Measurements from ENCODE around the gene ARHGAP44. TPM values are rescaled to one million over a fixed set of nuclear protein-coding genes. Genes with fewer than 3 reads are reported as not detected.

Gene ARHGAP44
- total and polyA plus RNA-seq, 2 of the 8 experiments (the other 6 are each of a cell fraction or from before 2014, with no cell fraction given), result 6.2 to 22.2 TPM

DNA sequence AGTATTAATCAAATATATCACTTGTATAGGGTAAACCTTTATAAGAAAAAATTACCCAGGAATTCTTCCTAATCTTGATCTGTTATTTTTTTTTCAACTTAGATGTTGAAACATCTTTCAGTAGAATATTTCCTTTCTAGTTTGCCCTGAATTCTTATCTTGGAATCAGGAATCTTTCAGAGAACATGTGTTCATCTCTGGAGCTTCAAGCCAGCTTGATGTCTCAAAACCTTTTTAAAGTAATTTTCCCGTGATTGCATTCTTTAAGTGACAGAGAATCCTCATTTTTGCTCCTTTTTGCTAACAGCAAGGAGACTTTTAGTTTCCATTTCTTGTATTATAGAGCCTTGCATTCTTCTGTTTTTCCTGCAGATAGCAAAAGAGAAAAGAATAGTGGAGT, 137.7 kb downstream of the ARHGAP44 start:
- FAIRE-seq (no peak), DNase-seq (ENCODE audit: low read depth in 1 of 2, low spot score in 2 of 2) (no peak)
- no peak overlapping the region for H2BK15ac ChIP-seq (ENCODE audit: low read length)
- ChIA-PET CTCF (ENCODE audit: partially characterized antibody) (interaction anchor here (1.5 to 3.2 kb wide), 2 partner anchors 9 to 75 kb away, joined by 4 to 11 read pairs; no protein-coding TSS in a partner anchor), POLR2A (ENCODE audit: partially characterized antibody) (interaction anchor here (0.6 kb wide), 1 partner anchor 47 kb away, joined by 3 read pairs; no protein-coding TSS in a partner anchor)
- H2AK5ac ChIP-seq (ENCODE audit: low read depth, low read length), result no peak overlapping the region
- no peaks in the 10 kb centered on the region for H3K9me3 ChIP-seq (ENCODE audit: insufficient read depth in 2 of 2, low read depth in 1 of 2, low read length in 1 of 2)
- no peaks in the 10 kb centered on the region for H3K27me3 ChIP-seq (replicated peaks in 1 of 4; ENCODE audit: control insufficient read depth in 3 of 4, extremely low read depth in 1 of 4, insufficient read depth in 3 of 4, low read length in 3 of 4)
- no peaks in the 10 kb centered on the region for H3K4me1 ChIP-seq (replicated peaks in 1 of 4; ENCODE audit: control insufficient read depth in 3 of 4, insufficient read depth in 4 of 4, low read length in 3 of 4)
- no peak overlapping the region for H2BK20ac ChIP-seq (ENCODE audit: low read length)
- no peaks in the 10 kb centered on the region for H3K79me1 ChIP-seq (ENCODE audit: low read depth, low read length)
- no peaks in the 10 kb centered on the region for H4K20me1 ChIP-seq (replicated peaks in 1 of 2; ENCODE audit: control insufficient read depth in 1 of 2, insufficient read depth in 2 of 2, low read length in 2 of 2)
- no peak overlapping the region for H3K9ac ChIP-seq (replicated peaks in 1 of 4; ENCODE audit: extremely low read depth in 1 of 4, low read depth in 3 of 4, low read length in 3 of 4)
- H2BK120ac ChIP-seq (replicated peaks; ENCODE audit: low read depth, low read length), result no peak overlapping the region
- no peak overlapping the region for H3K56ac ChIP-seq (replicated peaks; ENCODE audit: insufficient read length, low read depth, low read length)
- TF ChIP-seq CHD1 (IDR thresholded peaks at IDR 0.05; ENCODE audit: low read depth, low read length), result no peak
- TF ChIP-seq ZNF274 (IDR thresholded peaks at IDR 0.05; ENCODE audit: borderline replicate concordance, extremely low read depth, low read length), result no peak
- no peak for TF ChIP-seq FOSL1 (IDR thresholded peaks at IDR 0.05; ENCODE audit: insufficient read depth, low read depth, low read length)
- no peak for TF ChIP-seq BRCA1 (IDR thresholded peaks at IDR 0.05; ENCODE audit: low read depth, low read length)
- TF ChIP-seq JUND (IDR thresholded peaks at IDR 0.05; ENCODE audit: low read length), result no peak
- no peak for TF ChIP-seq MAFK (IDR thresholded peaks at IDR 0.05; ENCODE audit: low read depth, low read length)
- TF ChIP-seq HDAC2 (IDR thresholded peaks at IDR 0.05; ENCODE audit: borderline replicate concordance in 1 of 2, low read depth in 2 of 2, low read length in 2 of 2), result no peak
- TF ChIP-seq TAF1 (IDR thresholded peaks at IDR 0.05; ENCODE audit: low read depth, low read length), result no peak
- TF ChIP-seq GTF2F1 (IDR thresholded peaks at IDR 0.05; ENCODE audit: borderline replicate concordance, low read depth, low read length), result no peak
- TF ChIP-seq, protein P1, sequence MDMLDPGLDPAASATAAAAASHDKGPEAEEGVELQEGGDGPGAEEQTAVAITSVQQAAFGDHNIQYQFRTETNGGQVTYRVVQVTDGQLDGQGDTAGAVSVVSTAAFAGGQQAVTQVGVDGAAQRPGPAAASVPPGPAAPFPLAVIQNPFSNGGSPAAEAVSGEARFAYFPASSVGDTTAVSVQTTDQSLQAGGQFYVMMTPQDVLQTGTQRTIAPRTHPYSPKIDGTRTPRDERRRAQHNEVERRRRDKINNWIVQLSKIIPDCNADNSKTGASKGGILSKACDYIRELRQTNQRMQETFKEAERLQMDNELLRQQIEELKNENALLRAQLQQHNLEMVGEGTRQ (IDR thresholded peaks at IDR 0.05; ENCODE audit: low read length), result no peak
- no peak for TF ChIP-seq EZH2 (IDR thresholded peaks at IDR 0.05; ENCODE audit: low read depth, low read length, severe bottlenecking)
- TF ChIP-seq SRF (IDR thresholded peaks at IDR 0.05; ENCODE audit: low read depth, low read length), result no peak
- H3K4ac ChIP-seq (replicated peaks; ENCODE audit: insufficient read length, low read depth, low read length), result no peak overlapping the region
- no peak overlapping the region for H2BK5ac ChIP-seq (ENCODE audit: low read depth, low read length)
- no peak overlapping the region for H3K14ac ChIP-seq (ENCODE audit: insufficient read length)
- H3K23me2 ChIP-seq (ENCODE audit: low read depth, low read length), result no peaks in the 10 kb centered on the region
- peaks cover 0 to 2% (median 0%) of the 10 kb centered on the region in 4 experiments; a peak in 3 of 8 replicates for H3K36me3 ChIP-seq (ENCODE audit: control insufficient read depth in 2 of 4, insufficient read depth in 4 of 4, low read length in 3 of 4)
- H4K8ac ChIP-seq (ENCODE audit: extremely low read depth, insufficient read depth, low read length), result no peak overlapping the region
- H2BK12ac ChIP-seq (ENCODE audit: low read depth, low read length), result no peak overlapping the region
- H3K4me3 ChIP-seq (ENCODE audit: extremely low read depth in 1 of 4, insufficient read depth in 2 of 4, low read depth in 3 of 4, low read length in 4 of 4), result no peak overlapping the region
- H2AFZ ChIP-seq (ENCODE audit: low read length), result no peak overlapping the region
- no peak overlapping the region for H3K18ac ChIP-seq (ENCODE audit: extremely low read depth, low read length)
- no peak overlapping the region for H4K91ac ChIP-seq (replicated peaks; ENCODE audit: insufficient read length, low read length)
- no peak overlapping the region for H3K4me2 ChIP-seq (ENCODE audit: insufficient read depth in 1 of 2, low read depth in 2 of 2, low read length in 2 of 2)
- no peak overlapping the region for H4K5ac ChIP-seq (ENCODE audit: insufficient read length, low read depth, low read length)
- H3K79me2 ChIP-seq (ENCODE audit: control insufficient read depth in 1 of 2, insufficient read depth in 2 of 2, low read length in 2 of 2), result no peaks in the 10 kb centered on the region
- WGBS, 2 experiments (ENCODE audit: extremely low coverage in 1 of 2, insufficient coverage in 1 of 2, insufficient read length in 1 of 2, insufficient replicate concordance in 2 of 2, low coverage in 1 of 2, low lambda C conversion rate in 2 of 2, missing lambda C conversion rate in 1 of 2), result 89% methylated on average over 1 of the region's 1 CpG; no CpG with 5 or more reads in 1 of the 2 experiments
- H3K23ac ChIP-seq (ENCODE audit: insufficient read length), result no peak overlapping the region
- H3K27ac ChIP-seq (ENCODE audit: low read depth, low read length), result no peak overlapping the region

All from H1 (cell line).